ENCODE data around the gene SHISAL2A.

DNA sequence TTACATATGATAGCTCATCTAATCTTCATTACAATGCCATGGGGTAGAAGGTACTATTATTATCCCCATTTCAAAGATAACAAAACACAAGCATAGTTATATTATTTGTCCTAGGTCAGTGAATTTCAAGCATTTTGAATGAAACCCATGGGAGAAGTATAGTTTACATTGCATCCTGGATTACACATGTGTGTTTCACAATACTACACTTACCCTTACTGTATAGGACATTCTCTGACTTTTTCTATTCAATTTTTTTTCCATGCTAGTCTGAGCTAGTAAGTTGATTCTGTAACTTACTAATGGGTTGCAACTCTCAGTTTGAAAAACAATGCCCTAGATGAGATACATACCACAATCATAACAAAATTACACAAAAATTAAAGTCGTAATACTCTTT lies 39.5 kb upstream of the SHISAL2A start:
- TF ChIP-seq EP300 (IDR thresholded peaks at IDR 0.05) (no peak), POLR2A (IDR thresholded peaks at IDR 0.05) (no peak)
- TF ChIP-seq, protein P1, sequence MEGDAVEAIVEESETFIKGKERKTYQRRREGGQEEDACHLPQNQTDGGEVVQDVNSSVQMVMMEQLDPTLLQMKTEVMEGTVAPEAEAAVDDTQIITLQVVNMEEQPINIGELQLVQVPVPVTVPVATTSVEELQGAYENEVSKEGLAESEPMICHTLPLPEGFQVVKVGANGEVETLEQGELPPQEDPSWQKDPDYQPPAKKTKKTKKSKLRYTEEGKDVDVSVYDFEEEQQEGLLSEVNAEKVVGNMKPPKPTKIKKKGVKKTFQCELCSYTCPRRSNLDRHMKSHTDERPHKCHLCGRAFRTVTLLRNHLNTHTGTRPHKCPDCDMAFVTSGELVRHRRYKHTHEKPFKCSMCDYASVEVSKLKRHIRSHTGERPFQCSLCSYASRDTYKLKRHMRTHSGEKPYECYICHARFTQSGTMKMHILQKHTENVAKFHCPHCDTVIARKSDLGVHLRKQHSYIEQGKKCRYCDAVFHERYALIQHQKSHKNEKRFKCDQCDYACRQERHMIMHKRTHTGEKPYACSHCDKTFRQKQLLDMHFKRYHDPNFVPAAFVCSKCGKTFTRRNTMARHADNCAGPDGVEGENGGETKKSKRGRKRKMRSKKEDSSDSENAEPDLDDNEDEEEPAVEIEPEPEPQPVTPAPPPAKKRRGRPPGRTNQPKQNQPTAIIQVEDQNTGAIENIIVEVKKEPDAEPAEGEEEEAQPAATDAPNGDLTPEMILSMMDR (IDR thresholded peaks at IDR 0.05) = no peak
